Neuronal stem cell (in vitro differentiated cells): ENCODE measurements around the gene COPG1.

ENCODE experiments used
- DNase-seq: peaks from one replicate; pipeline ENCODE4 v3.0.0-alpha.2; 2013; ENCODE audit warnings: low spot score
- H2AFZ ChIP-seq: one replicate; pipeline ENCODE4 v1.6.1; 2013; ENCODE audit warnings: mild to moderate bottlenecking, low read length, inconsistent platforms
- H2AK5ac ChIP-seq: 2 replicates; pipeline ENCODE4 v1.6.1; 2013; ENCODE audit warnings: low read depth, mild to moderate bottlenecking, inconsistent platforms, low read length, moderate library complexity, mixed read lengths
- H2BK120ac ChIP-seq: 2 replicates; pipeline ENCODE4 v1.6.1; 2013; ENCODE audit warnings: low read depth, mild to moderate bottlenecking, inconsistent platforms, low read length, moderate library complexity, mixed read lengths
- H2BK12ac ChIP-seq: one replicate; pipeline ENCODE4 v1.6.1; 2013; ENCODE audit warnings: low read length, inconsistent platforms
- H2BK15ac ChIP-seq: 2 replicates; pipeline ENCODE4 v1.6.1; 2013; ENCODE audit warnings: mild to moderate bottlenecking, low read length, inconsistent platforms, mixed read lengths
- H2BK5ac ChIP-seq: one replicate; pipeline ENCODE4 v1.6.1; 2013; ENCODE audit warnings: inconsistent platforms, mild to moderate bottlenecking, low read length, moderate library complexity
- H3K14ac ChIP-seq: one replicate; pipeline ENCODE4 v1.6.1; 2013; ENCODE audit warnings: low read length, inconsistent platforms
- H3K18ac ChIP-seq: 2 replicates; pipeline ENCODE4 v1.6.1; 2013; ENCODE audit warnings: low read length, inconsistent platforms
- H3K23ac ChIP-seq: 2 replicates; pipeline ENCODE4 v1.6.1; 2013; ENCODE audit warnings: low read depth, mild to moderate bottlenecking, mixed read lengths, low read length, inconsistent platforms; ENCODE audit not compliant: poor library complexity
- H3K27ac ChIP-seq: replicated peaks from 3 replicates; pipeline ENCODE4 v1.5.1; 2013; ENCODE audit warnings: low read length, inconsistent platforms
- H3K27me3 ChIP-seq, 3 experiments: 2 replicates each; pipeline ENCODE4 v1.6.1; 2013; ENCODE audit warnings: low read length in 3 of 3, mild to moderate bottlenecking in 2 of 3, inconsistent platforms in 1 of 3, low read depth in 1 of 3, mixed read lengths in 1 of 3, moderate library complexity in 1 of 3; ENCODE audit not compliant: control insufficient read depth in 3 of 3, insufficient read depth in 3 of 3
- H3K36me3 ChIP-seq, 2 donors: replicated peaks in 1 of 2; 2 replicates each; pipeline ENCODE4 v1.6.1; 2013; ENCODE audit warnings: low read length in 2 of 2; ENCODE audit not compliant: control insufficient read depth in 2 of 2, insufficient read depth in 2 of 2
- H3K4ac ChIP-seq: 2 replicates; pipeline ENCODE4 v1.6.1; 2013; ENCODE audit warnings: inconsistent platforms, mild to moderate bottlenecking, low read length, moderate library complexity
- H3K4me1 ChIP-seq, 2 donors: 1 replicate in 1 of 2; 2 replicates in 1 of 2; pipeline ENCODE4 v1.6.1; 2013; ENCODE audit warnings: low read length in 2 of 2, low read depth in 1 of 2; ENCODE audit not compliant: control insufficient read depth in 2 of 2, insufficient read depth in 1 of 2
- H3K4me2 ChIP-seq: one replicate; pipeline ENCODE4 v1.6.1; 2013; ENCODE audit warnings: mild to moderate bottlenecking, low read length, inconsistent platforms; ENCODE audit not compliant: insufficient read depth, poor library complexity, severe bottlenecking
- H3K4me3 ChIP-seq, 2 donors: 2 replicates each; pipeline ENCODE4 v1.5.1; 2013; ENCODE audit warnings: low read length in 2 of 2, mild to moderate bottlenecking in 2 of 2, inconsistent platforms in 1 of 2, moderate library complexity in 1 of 2
- H3K79me1 ChIP-seq: one replicate; pipeline ENCODE4 v1.6.1; 2013; ENCODE audit warnings: low read depth, mild to moderate bottlenecking, inconsistent platforms, low read length, moderate library complexity
- H3K9ac ChIP-seq: one replicate; pipeline ENCODE4 v1.6.1; 2013; ENCODE audit warnings: mild to moderate bottlenecking, low read depth, low read length, inconsistent platforms; ENCODE audit not compliant: poor library complexity
- H3K9me3 ChIP-seq, 2 donors: replicated peaks in 1 of 2; 2 replicates each; pipeline versions ENCODE3 to v1.6.1; 2013; ENCODE audit warnings: low read length in 2 of 2, mild to moderate bottlenecking in 2 of 2, inconsistent platforms in 1 of 2, low read depth in 1 of 2, mixed read lengths in 1 of 2, moderate library complexity in 1 of 2; ENCODE audit not compliant: control insufficient read depth in 2 of 2, insufficient read depth in 1 of 2
- H4K8ac ChIP-seq: one replicate; pipeline ENCODE4 v1.6.1; 2013; ENCODE audit warnings: low read depth, mild to moderate bottlenecking, inconsistent platforms, low read length, moderate library complexity
- H4K91ac ChIP-seq: one replicate; pipeline ENCODE4 v1.6.1; 2013; ENCODE audit warnings: low read length, low read depth, mild to moderate bottlenecking, inconsistent platforms; ENCODE audit not compliant: poor library complexity
- WGBS, 2 donors: extraction: QIAGEN DNeasy Blood & Tissue Kit; methylation state at CpG; one replicate each; pipeline ENCODE4 v1.1.7; 2013; ENCODE audit warnings: missing lambda C conversion rate in 2 of 2, mixed read lengths in 1 of 2; ENCODE audit not compliant: insufficient read length in 2 of 2, insufficient replicate concordance in 1 of 2; ENCODE audit errors: extremely low coverage in 2 of 2; 5-methylcytosine and 5-hydroxymethylcytosine counted together

COPG1 gene

DNA sequence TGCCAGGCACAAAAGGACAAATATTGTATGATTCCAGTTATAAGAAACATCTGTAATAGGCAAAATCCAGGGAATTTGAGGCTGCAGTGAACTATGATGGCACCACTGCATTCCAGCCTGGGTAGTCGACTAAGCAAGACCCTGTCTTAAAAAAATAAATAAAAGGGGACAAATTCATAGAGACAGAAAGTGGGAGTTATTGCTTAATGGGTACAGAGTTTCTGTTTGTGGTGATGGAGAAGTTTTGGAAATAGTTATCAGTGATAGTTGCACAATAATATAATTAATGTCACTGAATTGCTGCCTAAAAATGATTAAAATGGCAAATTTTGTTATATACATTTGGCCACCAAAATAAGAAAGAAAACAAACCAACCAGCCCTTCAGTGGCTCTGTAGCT lies 38.1 kb upstream of the COPG1 start:
- H3K9ac ChIP-seq: no peak overlapping the region
- H3K4me2 ChIP-seq: no peak overlapping the region
- H3K4me1 ChIP-seq: no peaks in the 10 kb centered on the region
- no peaks in the 10 kb centered on the region for H3K9me3 ChIP-seq
- H4K91ac ChIP-seq: no peak overlapping the region
- no peak overlapping the region for H3K4me3 ChIP-seq
- H3K4ac ChIP-seq: no peak overlapping the region
- H2BK120ac ChIP-seq: no peak overlapping the region
- no peak overlapping the region for H3K14ac ChIP-seq
- no peak overlapping the region for H3K18ac ChIP-seq
- DNase-seq: no peak
- H3K23ac ChIP-seq: no peak overlapping the region
- H3K27me3 ChIP-seq: no peaks in the 10 kb centered on the region
- H2BK12ac ChIP-seq: no peak overlapping the region
- no peak overlapping the region for H2BK5ac ChIP-seq
- H2AFZ ChIP-seq: peak overlapping the region; percentile 79
- no peak overlapping the region for H2BK15ac ChIP-seq
- no CpG with 5 or more reads among the region's 1 CpG for WGBS, 2 donors
- H4K8ac ChIP-seq: no peak overlapping the region
- H3K27ac ChIP-seq: no peak overlapping the region
- no peaks in the 10 kb centered on the region for H3K36me3 ChIP-seq
- H2AK5ac ChIP-seq: no peak overlapping the region
- H3K79me1 ChIP-seq: peaks cover 1% of the 10 kb centered on the region

DNA sequence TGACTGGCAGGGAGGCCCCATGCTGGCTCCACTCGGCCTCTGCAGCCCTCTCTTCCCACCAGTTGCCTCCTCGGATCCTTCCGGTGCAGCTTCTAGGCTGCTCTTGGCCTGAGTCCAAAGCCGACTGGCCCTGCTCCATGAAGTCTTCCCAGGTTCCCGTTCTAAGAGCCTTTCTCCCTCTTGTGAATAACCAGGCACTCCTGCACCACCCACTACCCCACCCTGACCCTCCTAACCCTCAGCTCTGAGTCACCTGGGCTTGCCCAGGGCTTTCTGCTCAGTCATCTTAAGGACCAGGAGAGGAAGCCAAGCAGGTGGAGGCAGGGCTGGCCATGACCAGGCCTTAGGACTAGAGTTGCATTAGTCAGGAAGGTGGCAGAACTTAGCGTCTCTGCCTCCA lies 37.6 kb upstream of the COPG1 start:
- no peak overlapping the region for H3K4me3 ChIP-seq
- no peak overlapping the region for H3K4ac ChIP-seq
- H3K23ac ChIP-seq: no peak overlapping the region
- no peak overlapping the region for H3K27ac ChIP-seq
- peak overlapping the region; percentile 79 for H2AFZ ChIP-seq
- WGBS, 2 donors: no CpG with 5 or more reads among the region's 6 CpGs
- H4K91ac ChIP-seq: no peak overlapping the region
- no peaks in the 10 kb centered on the region for H3K36me3 ChIP-seq
- no peak overlapping the region for H4K8ac ChIP-seq
- no peak overlapping the region for H2BK5ac ChIP-seq
- H3K9me3 ChIP-seq: no peaks in the 10 kb centered on the region
- H3K79me1 ChIP-seq: peaks cover 1% of the 10 kb centered on the region
- no peak overlapping the region for H2BK12ac ChIP-seq
- no peak overlapping the region for H3K18ac ChIP-seq
- H3K9ac ChIP-seq: no peak overlapping the region
- H2AK5ac ChIP-seq: no peak overlapping the region
- no peak overlapping the region for H3K4me2 ChIP-seq
- H2BK120ac ChIP-seq: no peak overlapping the region
- no peak overlapping the region for H2BK15ac ChIP-seq
- no peak overlapping the region for H3K14ac ChIP-seq
- no peaks in the 10 kb centered on the region for H3K4me1 ChIP-seq
- H3K27me3 ChIP-seq: no peaks in the 10 kb centered on the region
- no peak for DNase-seq

DNA sequence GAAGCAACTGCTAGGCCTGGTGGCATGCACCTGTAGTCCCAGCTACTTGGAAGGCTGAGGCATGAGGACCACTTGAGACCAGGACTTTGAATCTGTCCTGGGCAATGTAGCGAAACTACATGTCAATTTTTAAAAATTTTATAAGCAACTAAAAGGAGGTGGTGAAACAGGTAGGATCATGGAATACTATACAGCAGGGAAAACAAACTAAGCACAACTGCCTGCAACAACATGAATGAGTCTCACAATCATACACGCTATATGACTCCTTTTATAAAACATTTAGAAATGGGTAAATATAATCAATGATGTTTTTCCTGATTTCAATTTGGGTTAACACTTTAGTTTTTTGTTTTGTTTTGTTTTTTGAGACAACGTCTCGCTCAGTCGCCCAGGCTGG lies 36.2 kb upstream of the COPG1 start:
- Histone ChIP-seq H3K4me3 (no peak overlapping the region), H3K4me2 (no peak overlapping the region), H3K23ac (no peak overlapping the region), H3K4ac (no peak overlapping the region), H3K9ac (no peak overlapping the region), H4K91ac (no peak overlapping the region), H3K4me1 (no peaks in the 10 kb centered on the region), H3K79me1 (peaks cover 1% of the 10 kb centered on the region), H3K27ac (no peak overlapping the region), H4K8ac (no peak overlapping the region), H2BK12ac (no peak overlapping the region), H3K36me3 (no peaks in the 10 kb centered on the region), H3K27me3 (no peaks in the 10 kb centered on the region), H3K9me3 (no peaks in the 10 kb centered on the region), H2AFZ (no peak overlapping the region), H2BK120ac (no peak overlapping the region), H3K18ac (no peak overlapping the region), H3K14ac (no peak overlapping the region), H2BK15ac (no peak overlapping the region), H2BK5ac (no peak overlapping the region), H2AK5ac (no peak overlapping the region)
- WGBS, 2 donors: no CpG with 5 or more reads among the region's 5 CpGs
- no peak for DNase-seq

DNA sequence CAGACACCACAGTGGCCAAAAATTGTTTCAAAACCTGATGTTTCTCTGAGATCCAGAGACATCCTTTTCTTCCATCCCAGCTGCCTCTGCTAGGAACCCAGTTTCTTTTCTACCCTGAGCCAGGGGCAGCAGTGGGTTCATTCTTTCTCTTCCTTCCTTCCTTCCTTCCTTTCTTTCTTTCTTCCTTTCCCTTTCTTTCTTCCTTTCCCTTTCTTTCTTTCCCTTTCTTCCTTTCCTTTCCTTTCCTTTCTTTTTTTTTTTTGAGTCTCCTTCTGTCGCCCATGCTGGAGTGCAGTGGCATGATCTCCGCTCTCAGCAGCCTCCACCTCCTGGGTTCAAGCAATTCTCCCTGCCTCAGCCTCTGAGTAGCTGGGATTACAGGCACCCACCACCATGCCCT lies 30.7 kb upstream of the COPG1 start:
- Histone ChIP-seq H3K27me3 (no peaks in the 10 kb centered on the region), H3K4me3 (no peak overlapping the region), H2BK15ac (no peak overlapping the region), H2AFZ (no peak overlapping the region), H2BK120ac (no peak overlapping the region), H3K79me1 (peaks cover 1% of the 10 kb centered on the region), H3K4ac (no peak overlapping the region), H3K18ac (no peak overlapping the region), H3K9me3 (no peaks in the 10 kb centered on the region), H3K9ac (no peak overlapping the region), H3K27ac (no peak overlapping the region), H3K14ac (no peak overlapping the region), H2AK5ac (no peak overlapping the region), H2BK12ac (no peak overlapping the region), H4K91ac (no peak overlapping the region), H3K4me2 (no peak overlapping the region), H3K4me1 (no peaks in the 10 kb centered on the region), H3K36me3 (no peaks in the 10 kb centered on the region), H4K8ac (no peak overlapping the region), H3K23ac (no peak overlapping the region), H2BK5ac (no peak overlapping the region)
- DNase-seq: no peak
- no CpG with 5 or more reads among the region's 2 CpGs for WGBS, 2 donors
